Esophagus squamous epithelium (tissue), 4 donors: ENCODE results near the gene NCF2.

ENCODE experiments used
- CTCF ChIP-seq, 6 experiments: fragments of 450-650 bp in 4 of 6; fragments of 200-600 bp in 2 of 6; sonication (generic) in 2 of 6; IDR thresholded peaks; one replicate each; pipeline ENCODE4 v1.5.1; 2016 to 2019; ENCODE audit warnings: antibody characterized with exemption in 6 of 6, mild to moderate bottlenecking in 4 of 6, moderate library complexity in 4 of 6
- POLR2A ChIP-seq, 4 donors: fragments of 450-650 bp; IDR thresholded peaks; one replicate each; pipeline ENCODE4 v1.6.1; 2017; ENCODE audit warnings: antibody characterized with exemption in 4 of 4, mild to moderate bottlenecking in 4 of 4, moderate library complexity in 3 of 4

GRCh38 chr1:183553331-183553730 is 36.9 kb downstream of the NCF2 start:
- TF ChIP-seq CTCF (IDR thresholded peaks at IDR 0.05) (no peak), POLR2A (IDR thresholded peaks at IDR 0.05) (no peak)
